ENCODE results near the gene IKZF1.

- TF ChIP-seq CTCF (IDR thresholded peaks at IDR 0.05 in 4 of 5, conservative IDR thresholded peaks at IDR 0.05 in 1 of 5) (no peak), POLR2A (IDR thresholded peaks at IDR 0.05) (no peak)
These were observed 3.7 kb downstream of the IKZF1 start for GRCh38 chr7:50308203-50308531.
